Endothelial cell of umbilical vein (primary cell): Measurements from ENCODE around the gene CALN1. TPM values are rescaled to one million over a fixed set of nuclear protein-coding genes. Genes with fewer than 3 reads are reported as not detected.

ENCODE experiments used
- BruUV-seq: library from RNA; stranded (reverse); fragments of 400-500 nt; replicated peaks from 2 replicates; lab custom pipeline; 2021; lab: Mats Ljungman, UMichigan
- CTCF ChIA-PET: fragments of 300-600, 350-600 bp; sonication (Branson Sonifier 250); formaldehyde crosslinking; loops from one replicate; lab custom pipeline; 2021; ENCODE audit warnings: antibody characterized with exemption, inconsistent platforms; lab: Charles Lee
- POLR2A ChIA-PET: fragments of 300-600, 350-600 bp; sonication (Branson Sonifier 250); formaldehyde crosslinking; loops from one replicate; lab custom pipeline; 2021; ENCODE audit warnings: antibody characterized with exemption, inconsistent platforms; lab: Charles Lee
- DNase-seq: peaks from one replicate; pipeline ENCODE4 v3.0.0-alpha.2; 2011; ENCODE audit warnings: low read depth, low spot score
- FAIRE-seq: peaks from 2 replicates; lab custom pipeline; 2011; peaks lifted over from hg19 to GRCh38; lab: Jason Lieb, UNC
- H2AFZ ChIP-seq: 2 replicates; pipeline ENCODE4 v1.6.0; 2012; ENCODE audit warnings: low read depth, low read length, control low read depth, inconsistent platforms
- H3K27ac ChIP-seq: 2 replicates; pipeline ENCODE4 v1.5.1; 2011; ENCODE audit warnings: low read depth, mild to moderate bottlenecking, control low read depth, low read length, moderate library complexity; ENCODE audit not compliant: insufficient read depth
- H3K27me3 ChIP-seq, 2 experiments: 2 replicates each; pipeline versions ENCODE4 v1.6.0 to v1.6.1; 2011; ENCODE audit warnings: low read length in 2 of 2, mixed read lengths in 1 of 2; ENCODE audit not compliant: control insufficient read depth in 2 of 2, insufficient read depth in 2 of 2
- H3K36me3 ChIP-seq, 2 experiments: 2 replicates in 1 of 2; 3 replicates in 1 of 2; pipeline ENCODE4 v1.5.1; 2011; ENCODE audit warnings: low read length in 2 of 2, mild to moderate bottlenecking in 1 of 2, moderate library complexity in 1 of 2; ENCODE audit not compliant: control insufficient read depth in 2 of 2, insufficient read depth in 2 of 2; ENCODE audit errors: extremely low read depth in 1 of 2
- H3K4me1 ChIP-seq: 3 replicates; pipeline ENCODE4 v1.5.1; 2011; ENCODE audit warnings: mild to moderate bottlenecking, low read length; ENCODE audit not compliant: control insufficient read depth, insufficient read depth; ENCODE audit errors: extremely low read depth
- H3K4me2 ChIP-seq: 2 replicates; pipeline ENCODE4 v1.6.1; 2011; ENCODE audit warnings: low read length, control low read depth, mixed read lengths; ENCODE audit not compliant: insufficient read depth
- H3K4me3 ChIP-seq, 3 experiments: fragments of 200-600 bp in 1 of 3; sonication (generic), shearing (Covaris generic) in 1 of 3; replicated peaks in 1 of 3; 2 replicates each; pipeline ENCODE4 v1.5.1; 2011 to 2016; ENCODE audit warnings: control low read depth in 3 of 3, low read length in 3 of 3, mild to moderate bottlenecking in 2 of 3, inconsistent platforms in 1 of 3, low read depth in 1 of 3, moderate library complexity in 1 of 3; ENCODE audit not compliant: insufficient read depth in 1 of 3
- H3K79me2 ChIP-seq: 2 replicates; pipeline ENCODE4 v1.6.0; 2012; ENCODE audit warnings: low read length, inconsistent platforms; ENCODE audit not compliant: control insufficient read depth, insufficient read depth
- H3K9ac ChIP-seq: replicated peaks from 2 replicates; pipeline ENCODE3; 2011; ENCODE audit warnings: low read length, control low read depth; ENCODE audit not compliant: insufficient read depth; ENCODE audit errors: extremely low read depth
- H3K9me1 ChIP-seq: replicated peaks from 3 replicates; pipeline ENCODE4 v1.6.0; 2011; ENCODE audit warnings: mild to moderate bottlenecking, low read length; ENCODE audit not compliant: control insufficient read depth, insufficient read depth; ENCODE audit errors: extremely low read depth
- H3K9me3 ChIP-seq: replicated peaks from 2 replicates; pipeline ENCODE4 v1.5.1; 2012; ENCODE audit warnings: low read length, inconsistent platforms; ENCODE audit not compliant: control insufficient read depth, insufficient read depth
- H4K20me1 ChIP-seq: replicated peaks from 2 replicates; pipeline ENCODE3; 2011; ENCODE audit warnings: mild to moderate bottlenecking, low read length; ENCODE audit not compliant: control insufficient read depth, insufficient read depth; ENCODE audit errors: extremely low read depth
- CTCF ChIP-seq, 2 donors: IDR thresholded peaks; 1 replicate in 1 of 2; 2 replicates in 1 of 2; pipeline ENCODE4 v1.5.1; 2011; ENCODE audit warnings: low read length in 2 of 2, mild to moderate bottlenecking in 2 of 2, moderate library complexity in 2 of 2, control low read depth in 1 of 2, inconsistent platforms in 1 of 2, low read depth in 1 of 2; ENCODE audit not compliant: insufficient read depth in 1 of 2; ENCODE audit errors: extremely low read depth in 1 of 2
- EZH2 ChIP-seq: IDR thresholded peaks from 2 replicates; pipeline ENCODE4 v1.6.1; 2012; ENCODE audit warnings: borderline replicate concordance, low read depth, mild to moderate bottlenecking, moderate library complexity, low read length, inconsistent platforms; ENCODE audit not compliant: severe bottlenecking
- FOS ChIP-seq: IDR thresholded peaks from 2 replicates; pipeline ENCODE4 v1.6.1; 2011; ENCODE audit warnings: mild to moderate bottlenecking, low read length, moderate library complexity, borderline replicate concordance; ENCODE audit not compliant: insufficient read depth
- GATA2 ChIP-seq: IDR thresholded peaks from 2 replicates; pipeline ENCODE4 v1.7.0; 2011; ENCODE audit warnings: low read depth, mild to moderate bottlenecking, moderate library complexity, mixed read lengths, low read length; ENCODE audit not compliant: insufficient read length, insufficient read depth
- MAX ChIP-seq: IDR thresholded peaks from 2 replicates; pipeline ENCODE4 v1.6.1; 2011; ENCODE audit not compliant: insufficient read depth, insufficient read length
- MYC ChIP-seq: IDR thresholded peaks from one replicate; pipeline ENCODE4 v1.6.1; 2011; ENCODE audit warnings: mild to moderate bottlenecking, low read depth, low read length
- POLR2A ChIP-seq: IDR thresholded peaks from 2 replicates; pipeline ENCODE4 v1.6.1; 2012; ENCODE audit warnings: low read depth, mild to moderate bottlenecking, control low read depth, low read length
- POLR2AphosphoS5 ChIP-seq: IDR thresholded peaks from 2 replicates; pipeline ENCODE4 v1.6.1; 2012; ENCODE audit warnings: low read depth, mild to moderate bottlenecking, control low read depth, low read length, moderate library complexity; ENCODE audit not compliant: insufficient read depth
- dilution Hi-C: fragments of 300-500 bp; cut with MboI; formaldehyde crosslinking; loops from one replicate; pipeline ENCODE4 v1.15.0; 2019; ENCODE audit warnings: low sequenced_read_pairs; ENCODE audit not compliant: extremely low pct_ligation_motif_present
- intact Hi-C: fragments of 100-400 bp; cut with micrococcal nuclease; formaldehyde crosslinking; loops from one replicate; pipeline ENCODE4 v1.10.0; 2022
- polyA plus RNA-seq, 4 experiments: library from polyadenylated mRNA; depleted of rRNA in 3 of 4; stranded (reverse) in 3 of 4; unstranded in 1 of 4; fragments of >200 nt; gene quantifications; 2 replicates each; pipeline versions ENCODE4 v1.2.1 to v1.2.3, GENCODE V29; 2011 to 2012; ENCODE audit warnings: missing spikeins in 1 of 4
- total RNA-seq: library from RNA; stranded (reverse); gene quantifications from 2 replicates; pipeline ENCODE4 v1.2.3, GENCODE V29; 2021

CALN1 gene
- total and polyA plus RNA-seq, 2 donors (not counting 3 experiments of a cell fraction or from before 2014, with no cell fraction given): not detected

GRCh38 chr7:72064916-72065315 is 347.2 kb downstream of the CALN1 start:
- H3K9me3 ChIP-seq: peaks cover 2% of the 10 kb centered on the region
- DNase-seq (no peak), FAIRE-seq (no peak)
- no peak overlapping the region for H3K27ac ChIP-seq
- H3K36me3 ChIP-seq: no peaks in the 10 kb centered on the region
- CTCF ChIA-PET: no interaction called here
- H3K79me2 ChIP-seq: no peaks in the 10 kb centered on the region
- H4K20me1 ChIP-seq: no peaks in the 10 kb centered on the region
- POLR2A ChIA-PET: no interaction called here
- intact Hi-C loops: no loop called here
- dilution Hi-C loops: no loop called here
- BruUV-seq: no TSS peak
- H3K9ac ChIP-seq: no peak overlapping the region
- no peaks in the 10 kb centered on the region for H3K9me1 ChIP-seq
- no peaks in the 10 kb centered on the region for H3K27me3 ChIP-seq
- TF ChIP-seq EZH2 (no peak), POLR2AphosphoS5 (no peak), CTCF (IDR thresholded peaks at IDR 0.05; ENCODE audit: extremely low read depth in 1 of 2, insufficient read depth in 1 of 2, low read depth in 1 of 2, low read length in 2 of 2) (no peak), GATA2 (no peak), MAX (no peak), MYC (no peak), FOS (no peak), POLR2A (no peak)
- no peak overlapping the region for H3K4me2 ChIP-seq
- no peak overlapping the region for H3K4me3 ChIP-seq
- H3K4me1 ChIP-seq: no peaks in the 10 kb centered on the region
- H2AFZ ChIP-seq: no peak overlapping the region
